HCT116 (cell line): ENCODE results near the gene SMIM8. TPM values are rescaled to one million over a fixed set of nuclear protein-coding genes. Genes with fewer than 3 reads are reported as not detected.

ENCODE experiments used
- ATAC-seq: fragments of 200-7000 bp; cut with Tn5 transposase; 2 replicates; pipeline ENCODE4 v1.9.1; 2020; ENCODE audit warnings: mild to moderate bottlenecking, moderate library complexity
- BruUV-seq: library from RNA; stranded (reverse); fragments of 400-500 nt; replicated peaks from 2 replicates; lab custom pipeline; 2021; lab: Mats Ljungman, UMichigan
- CTCF ChIA-PET: fragments of 300-600 bp; sonication (Branson Sonifier 250); formaldehyde crosslinking; loops from one replicate; lab custom pipeline; 2021; ENCODE audit warnings: antibody characterized with exemption; lab: Charles Lee
- POLR2A ChIA-PET: fragments of 300-600, 350-600 bp; sonication (Branson Sonifier 250); formaldehyde crosslinking; loops from one replicate; lab custom pipeline; 2021; ENCODE audit warnings: antibody characterized with exemption; lab: Charles Lee
- RAD21 ChIA-PET, 2 experiments: fragments of 300-600 bp; sonication (Branson Sonifier 250); formaldehyde crosslinking; loops; one replicate each; lab custom pipeline; 2023; ENCODE audit warnings: low total read pairs in 2 of 2; ENCODE audit not compliant: uncharacterized antibody in 2 of 2, unreplicated experiment in 2 of 2, low non-redundant PET in 1 of 2; lab: Charles Lee
- DNase-seq: peaks from one replicate; pipeline ENCODE4 v3.0.0-alpha.2; 2010; ENCODE audit warnings: low read depth, low spot score
- H2AFZ ChIP-seq: fragments of 200-600 bp; shearing (Covaris generic), sonication (generic); 2 replicates; pipeline ENCODE4 v1.6.1; 2017; ENCODE audit warnings: low read depth, mixed run types, mixed read lengths, antibody characterized with exemption, low read length; ENCODE audit not compliant: poor library complexity, severe bottlenecking
- H3K27ac ChIP-seq: 2 replicates; pipeline ENCODE4 v1.5.1; 2012; ENCODE audit warnings: low read depth, low read length
- H3K27me3 ChIP-seq: fragments of 200-600 bp; sonication (generic); 2 replicates; pipeline ENCODE4 v1.6.1; 2016; ENCODE audit warnings: mixed run types, low read length, mixed read lengths; ENCODE audit not compliant: insufficient read depth
- H3K36me3 ChIP-seq, 2 experiments: fragments of 200-500 bp in 1 of 2; fragments of 200-600 bp in 1 of 2; sonication (Bioruptor generic) in 1 of 2; sonication (generic) in 1 of 2; 2 replicates each; pipeline versions ENCODE4 v1.5.1 to v1.6.1; 2014 to 2016; ENCODE audit warnings: low read length in 2 of 2, inconsistent platforms in 1 of 2, mixed read lengths in 1 of 2, mixed run types in 1 of 2; ENCODE audit not compliant: insufficient read depth in 2 of 2, control insufficient read depth in 1 of 2
- H3K4me1 ChIP-seq, 2 experiments: fragments of 200-600 bp in 1 of 2; sonication (generic) in 1 of 2; 2 replicates each; pipeline versions ENCODE4 v1.5.1 to v1.6.1; 2012 to 2017; ENCODE audit warnings: low read length in 2 of 2, inconsistent platforms in 1 of 2, mild to moderate bottlenecking in 1 of 2, mixed read lengths in 1 of 2, mixed run types in 1 of 2, moderate library complexity in 1 of 2; ENCODE audit not compliant: insufficient read depth in 2 of 2, control insufficient read depth in 1 of 2
- H3K4me2 ChIP-seq: fragments of 200-600 bp; sonication (generic); 2 replicates; pipeline ENCODE4 v1.6.1; 2017; ENCODE audit warnings: mixed run types, low read length, mixed read lengths
- H3K4me3 ChIP-seq, 2 experiments: fragments of 200-600 bp in 1 of 2; sonication (generic) in 1 of 2; replicated peaks in 1 of 2; 2 replicates each; pipeline ENCODE4 v1.5.1; 2011 to 2016; ENCODE audit warnings: low read length in 2 of 2, control low read depth in 1 of 2, low read depth in 1 of 2, mild to moderate bottlenecking in 1 of 2, mixed read lengths in 1 of 2, mixed run types in 1 of 2
- H3K79me2 ChIP-seq: fragments of 200-600 bp; sonication (generic); 2 replicates; pipeline ENCODE4 v1.6.1; 2017; ENCODE audit warnings: mild to moderate bottlenecking, mixed run types, low read length, moderate library complexity, mixed read lengths; ENCODE audit not compliant: insufficient read depth
- H3K9ac ChIP-seq: fragments of 200-600 bp; sonication (generic); 2 replicates; pipeline ENCODE4 v1.6.1; 2016; ENCODE audit warnings: low read length, mixed read lengths
- H3K9me2 ChIP-seq: fragments of 200-600 bp; sonication (generic), shearing (Covaris generic); 2 replicates; pipeline ENCODE4 v1.6.1; 2017; ENCODE audit warnings: mixed run types, mild to moderate bottlenecking, moderate library complexity; ENCODE audit not compliant: insufficient read depth
- H3K9me3 ChIP-seq, 2 experiments: fragments of 200-500 bp in 1 of 2; fragments of 200-600 bp in 1 of 2; sonication (Bioruptor generic) in 1 of 2; sonication (generic) in 1 of 2; 2 replicates each; pipeline ENCODE4 v1.6.1; 2014 to 2017; ENCODE audit warnings: low read length in 2 of 2, mixed read lengths in 2 of 2, inconsistent platforms in 1 of 2, low read depth in 1 of 2, mild to moderate bottlenecking in 1 of 2, mixed run types in 1 of 2, moderate library complexity in 1 of 2; ENCODE audit not compliant: control insufficient read depth in 1 of 2, insufficient read depth in 1 of 2
- H4K20me1 ChIP-seq: fragments of 200-600 bp; sonication (generic), shearing (Covaris generic); 2 replicates; pipeline ENCODE4 v1.6.1; 2017; ENCODE audit warnings: mixed run types, mild to moderate bottlenecking, moderate library complexity; ENCODE audit not compliant: insufficient read depth
- CBX3 ChIP-seq: IDR thresholded peaks from 2 replicates; pipeline ENCODE4 v1.6.1; 2012; ENCODE audit warnings: low read depth
- EZH2 ChIP-seq: fragments of 200-600 bp; sonication (generic); IDR thresholded peaks from 2 replicates; pipeline ENCODE4 v1.6.1; 2017; ENCODE audit warnings: antibody characterized with exemption, mixed run types
- POLR2AphosphoS5 ChIP-seq: IDR thresholded peaks from 2 replicates; pipeline ENCODE4 v1.6.1; 2011; ENCODE audit warnings: mild to moderate bottlenecking, low read depth, low read length, moderate library complexity
- SIN3A ChIP-seq: IDR thresholded peaks from 2 replicates; pipeline ENCODE4 v1.6.1; 2012; ENCODE audit warnings: low read depth
- SP1 ChIP-seq: IDR thresholded peaks from 2 replicates; pipeline ENCODE4 v1.6.1; 2012; ENCODE audit warnings: low read depth
- TCF7L2 ChIP-seq: IDR thresholded peaks from 2 replicates; pipeline ENCODE4 v1.7.0; 2011; ENCODE audit warnings: borderline replicate concordance, inconsistent platforms; ENCODE audit not compliant: insufficient read depth, insufficient read length; ENCODE audit errors: extremely low read depth
- YY1 ChIP-seq: IDR thresholded peaks from 2 replicates; pipeline ENCODE4 v1.6.1; 2011; ENCODE audit warnings: low read length, low read depth, moderate library complexity, mild to moderate bottlenecking; ENCODE audit not compliant: insufficient replicate concordance; ENCODE audit errors: extremely low read depth
- ZBTB33 ChIP-seq: IDR thresholded peaks from 2 replicates; pipeline ENCODE4 v1.6.1; 2011; ENCODE audit warnings: mild to moderate bottlenecking, low read length, moderate library complexity; ENCODE audit not compliant: insufficient replicate concordance; ENCODE audit errors: extremely low read depth
- ZNF274 ChIP-seq: fragments of 200-500 bp; sonication (Bioruptor generic); IDR thresholded peaks from 2 replicates; pipeline ENCODE4 v1.6.1; 2014; ENCODE audit warnings: mild to moderate bottlenecking, low read depth, low read length, inconsistent platforms
- intact Hi-C: fragments of 100-400 bp; cut with micrococcal nuclease; formaldehyde crosslinking; loops from 2 replicates; pipeline ENCODE4 v1.10.0; 2022
- total RNA-seq: library from RNA; stranded (reverse); gene quantifications from one replicate; pipeline ENCODE4 v1.2.1, GENCODE V29; 2021; ENCODE audit not compliant: unreplicated experiment
- TF ChIP-seq, protein P1 (sequence below): IDR thresholded peaks from 2 replicates; pipeline ENCODE4 v1.6.1; 2012

Gene SMIM8
- total RNA-seq, 1 experiment from 2014 or later: 8.0 TPM

DNA sequence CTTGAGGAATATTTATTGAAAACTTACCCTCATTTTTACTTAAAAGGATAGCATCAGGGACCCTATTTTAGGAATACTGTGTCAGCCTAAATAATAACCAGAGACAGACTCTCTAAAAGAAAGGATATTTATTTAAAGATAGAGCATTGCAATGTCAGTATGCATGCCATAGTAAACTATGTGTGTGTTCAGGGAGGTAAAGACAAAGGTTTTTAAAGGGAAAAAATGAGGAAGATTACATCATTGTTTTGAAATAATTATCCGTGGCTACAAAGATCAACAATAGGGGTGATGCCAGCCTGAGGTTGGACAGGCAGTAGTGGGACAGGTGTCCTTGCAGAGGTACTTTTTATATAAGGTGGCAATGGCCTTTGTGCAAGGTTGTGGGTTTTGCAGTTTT, 61.6 kb downstream of the SMIM8 start:
- RAD21 ChIA-PET: no interaction called here
- CTCF ChIA-PET: interaction anchor here (2.3 kb wide), 1 partner anchor 9 kb away, joined by 6 read pairs; no protein-coding TSS in a partner anchor
- DNase-seq: no peak
- no peaks in the 10 kb centered on the region for H3K9me3 ChIP-seq
- no peak overlapping the region for H3K4me2 ChIP-seq
- H3K36me3 ChIP-seq: no peaks in the 10 kb centered on the region
- H3K4me3 ChIP-seq: no peak overlapping the region
- no peaks in the 10 kb centered on the region for H4K20me1 ChIP-seq
- H3K4me1 ChIP-seq: no peaks in the 10 kb centered on the region
- no peaks in the 10 kb centered on the region for H3K79me2 ChIP-seq
- no peak overlapping the region for H2AFZ ChIP-seq
- no peak overlapping the region for H3K27ac ChIP-seq
- no peaks in the 10 kb centered on the region for H3K27me3 ChIP-seq
- intact Hi-C loops: no loop called here
- POLR2A ChIA-PET: no interaction called here
- TF ChIP-seq POLR2AphosphoS5: no peak
- no peak for TF ChIP-seq SP1
- TF ChIP-seq CBX3: no peak
- TF ChIP-seq, protein P1, sequence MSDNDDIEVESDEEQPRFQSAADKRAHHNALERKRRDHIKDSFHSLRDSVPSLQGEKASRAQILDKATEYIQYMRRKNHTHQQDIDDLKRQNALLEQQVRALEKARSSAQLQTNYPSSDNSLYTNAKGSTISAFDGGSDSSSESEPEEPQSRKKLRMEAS: no peak
- no peak for TF ChIP-seq SIN3A
- no peak for TF ChIP-seq YY1
- TF ChIP-seq TCF7L2: no peak
- TF ChIP-seq EZH2: no peak
- no peak for TF ChIP-seq ZBTB33
- TF ChIP-seq ZNF274: no peak
- ATAC-seq: no peak
- no peaks in the 10 kb centered on the region for H3K9me2 ChIP-seq
- no TSS peak for BruUV-seq
- H3K9ac ChIP-seq: no peak overlapping the region
